Panc1 (cell line): ENCODE results near the gene PRKCD. TPM values are rescaled to one million over a fixed set of nuclear protein-coding genes. Genes with fewer than 3 reads are reported as not detected.

Experiments
- ATAC-seq: fragments of 200-7000 bp; cut with Tn5 transposase; 2 replicates; pipeline ENCODE4 v1.9.1; 2020; ENCODE audit warnings: mild to moderate bottlenecking, moderate library complexity
- BruUV-seq: library from RNA; stranded (reverse); fragments of 400-500 nt; replicated peaks from 2 replicates; lab custom pipeline; 2021; lab: Mats Ljungman, UMichigan
- CTCF ChIA-PET: fragments of 300-600 bp; sonication (Branson Sonifier 250); formaldehyde crosslinking; loops from one replicate; lab custom pipeline; 2022; ENCODE audit warnings: antibody characterized with exemption; lab: Charles Lee
- POLR2A ChIA-PET: fragments of 300-600 bp; sonication (Branson Sonifier 250); formaldehyde crosslinking; loops from one replicate; lab custom pipeline; 2022; ENCODE audit warnings: antibody characterized with exemption; lab: Charles Lee
- DNase-seq: peaks from one replicate; pipeline ENCODE4 v3.0.0-alpha.2; 2010; ENCODE audit warnings: low read depth, low spot score
- H3K27ac ChIP-seq: 2 replicates; pipeline ENCODE4 v1.5.1; 2011; ENCODE audit warnings: mild to moderate bottlenecking, low read length, inconsistent platforms
- H3K27me3 ChIP-seq: fragments of 200-500 bp; sonication (Bioruptor generic); 2 replicates; pipeline ENCODE4 v1.6.0; 2014; ENCODE audit warnings: low read length, inconsistent platforms; ENCODE audit not compliant: control insufficient read depth, insufficient read depth
- H3K36me3 ChIP-seq: fragments of 200-500 bp; sonication (Bioruptor generic); 2 replicates; pipeline ENCODE4 v1.5.1; 2014; ENCODE audit warnings: inconsistent platforms, mild to moderate bottlenecking, low read length, moderate library complexity; ENCODE audit not compliant: control insufficient read depth, insufficient read depth
- H3K4me1 ChIP-seq: 2 replicates; pipeline ENCODE4 v1.5.1; 2011; ENCODE audit warnings: inconsistent platforms, mild to moderate bottlenecking, low read length, moderate library complexity; ENCODE audit not compliant: control insufficient read depth, insufficient read depth
- H3K4me3 ChIP-seq, 2 experiments: 2 replicates each; pipeline ENCODE4 v1.5.1; 2011 to 2012; ENCODE audit warnings: low read depth in 2 of 2, low read length in 2 of 2, mild to moderate bottlenecking in 2 of 2, inconsistent platforms in 1 of 2, moderate library complexity in 1 of 2
- H3K9me3 ChIP-seq: fragments of 200-500 bp; sonication (Bioruptor generic); 2 replicates; pipeline ENCODE4 v1.5.1; 2014; ENCODE audit warnings: low read depth, mild to moderate bottlenecking, inconsistent platforms, low read length, moderate library complexity; ENCODE audit not compliant: control insufficient read depth, insufficient read depth
- CTCF ChIP-seq: fragments of 450-650 bp; IDR thresholded peaks from 2 replicates; pipeline ENCODE4 v1.5.1; 2017; ENCODE audit warnings: mild to moderate bottlenecking
- POLR2AphosphoS5 ChIP-seq: IDR thresholded peaks from 2 replicates; pipeline ENCODE4 v1.6.1; 2012; ENCODE audit warnings: mild to moderate bottlenecking, low read depth, low read length, moderate library complexity
- REST ChIP-seq, 2 experiments: IDR thresholded peaks; 2 replicates each; pipeline ENCODE4 v1.6.1; 2011 to 2012; ENCODE audit warnings: low read depth in 2 of 2, control low read depth in 1 of 2, low read length in 1 of 2, mild to moderate bottlenecking in 1 of 2, moderate library complexity in 1 of 2; ENCODE audit not compliant: insufficient read depth in 1 of 2
- SIN3A ChIP-seq: IDR thresholded peaks from 2 replicates; pipeline ENCODE4 v1.6.1; 2012; ENCODE audit warnings: low read depth, mild to moderate bottlenecking, low read length, moderate library complexity, borderline replicate concordance; ENCODE audit not compliant: insufficient read depth
- TCF7L2 ChIP-seq: IDR thresholded peaks from 2 replicates; pipeline ENCODE4 v1.6.1; 2011; ENCODE audit warnings: mild to moderate bottlenecking, low read depth, low read length, inconsistent platforms
- in situ Hi-C: cut with HindIII; loops from 2 replicates; pipeline ENCODE4 v1.10.0; 2016; ENCODE audit warnings: low sequenced_read_pairs, low pct_unique_long_range_greater_than_20kb
- intact Hi-C: fragments of 100-400 bp; cut with micrococcal nuclease; formaldehyde crosslinking; loops from one replicate; pipeline ENCODE4 v1.10.0; 2022; ENCODE audit not compliant: unreplicated experiment
- total RNA-seq: library from RNA; stranded (reverse); gene quantifications from one replicate; pipeline ENCODE4 v1.2.1, GENCODE V29; 2021; ENCODE audit not compliant: unreplicated experiment

PRKCD gene
- total RNA-seq, 1 experiment from 2014 or later, result 14.0 TPM

- in situ Hi-C loops, result no loop called here
- CTCF ChIA-PET, result no interaction called here
- Histone ChIP-seq H3K4me1 (no peaks in the 10 kb centered on the region), H3K36me3 (no peaks in the 10 kb centered on the region), H3K27ac (no peak overlapping the region), H3K9me3 (no peaks in the 10 kb centered on the region), H3K27me3 (no peaks in the 10 kb centered on the region), H3K4me3 (no peak overlapping the region)
- DNase-seq (no peak), ATAC-seq (no peak)
- POLR2A ChIA-PET, result no interaction called here
- intact Hi-C loops, result no loop called here
- no peak for TF ChIP-seq TCF7L2
- no peak for TF ChIP-seq REST (IDR thresholded peaks at IDR 0.05; ENCODE audit: insufficient read depth in 1 of 2, low read depth in 2 of 2, low read length in 1 of 2)
- no TSS peak for BruUV-seq
Measured at GRCh38 chr3:53188720-53189119, 27.7 kb downstream of the PRKCD start.

- no TSS peak for BruUV-seq
- no peaks in the 10 kb centered on the region for H3K27me3 ChIP-seq
- TF ChIP-seq TCF7L2 (no peak), REST (IDR thresholded peaks at IDR 0.05; ENCODE audit: insufficient read depth in 1 of 2, low read depth in 2 of 2, low read length in 1 of 2) (no peak), POLR2AphosphoS5 (no peak), CTCF (no peak), SIN3A (no peak)
- no peaks in the 10 kb centered on the region for H3K9me3 ChIP-seq
- H3K36me3 ChIP-seq, result no peaks in the 10 kb centered on the region
- H3K4me3 ChIP-seq, result no peak overlapping the region
- H3K4me1 ChIP-seq, result no peaks in the 10 kb centered on the region
- POLR2A ChIA-PET, result interaction anchor here (0.8 kb wide), 1 partner anchor 31 kb away, joined by 4 read pairs; no protein-coding TSS in a partner anchor
- DNase-seq, result no peak
- no peak for ATAC-seq
- no peak overlapping the region for H3K27ac ChIP-seq
- intact Hi-C loops (no loop called here), in situ Hi-C loops (no loop called here)
- CTCF ChIA-PET, result no interaction called here
Measured at GRCh38 chr3:53189276-53189675, 28.3 kb downstream of the PRKCD start.
